IMR-90 (cell line): Measurements from ENCODE around the gene MRPL45. TPM values are rescaled to one million over a fixed set of nuclear protein-coding genes. Genes with fewer than 3 reads are reported as not detected.

Experiments
- ATAC-seq: fragments of 200-7000 bp; cut with Tn5 transposase; 2 replicates; pipeline ENCODE4 v1.9.1; 2020; ENCODE audit warnings: low read depth, mild to moderate bottlenecking, moderate library complexity
- BruUV-seq: library from RNA; stranded (reverse); fragments of 400-500 nt; replicated peaks from 2 replicates; lab custom pipeline; 2021; lab: Mats Ljungman, UMichigan
- CTCF ChIA-PET: fragments of 300-600 bp; formaldehyde crosslinking; extraction: SDS; loops from one replicate; lab custom pipeline; 2021; ENCODE audit warnings: antibody characterized with exemption; lab: Yijun Ruan, JAX
- POLR2A ChIA-PET: fragments of 300-600 bp; sonication (Branson Sonifier 250); formaldehyde crosslinking; loops from one replicate; lab custom pipeline; 2022; ENCODE audit warnings: antibody characterized with exemption; ENCODE audit not compliant: unreplicated experiment; lab: Charles Lee
- DNase-seq: peaks from one replicate; pipeline ENCODE4 v3.0.0; 2013
- H2AFZ ChIP-seq: replicated peaks from 2 replicates; pipeline ENCODE3; 2013; ENCODE audit warnings: low read length, mild to moderate bottlenecking; ENCODE audit not compliant: poor library complexity
- H2AK5ac ChIP-seq: 2 replicates; pipeline ENCODE4 v1.6.1; 2013; ENCODE audit warnings: low read depth, low read length, inconsistent platforms
- H2AK9ac ChIP-seq: replicated peaks from 2 replicates; pipeline ENCODE3; 2013; ENCODE audit warnings: mild to moderate bottlenecking, low read depth, low read length, moderate library complexity; ENCODE audit not compliant: poor library complexity
- H2BK120ac ChIP-seq: 2 replicates; pipeline ENCODE4 v1.6.1; 2013; ENCODE audit warnings: low read depth, low read length, inconsistent platforms
- H2BK15ac ChIP-seq: 3 replicates; pipeline ENCODE4 v1.6.1; 2013; ENCODE audit warnings: low read depth, low read length, inconsistent platforms
- H2BK20ac ChIP-seq: 2 replicates; pipeline ENCODE4 v1.6.1; 2013; ENCODE audit warnings: low read depth, mild to moderate bottlenecking, inconsistent platforms, low read length, moderate library complexity
- H2BK5ac ChIP-seq: 2 replicates; pipeline ENCODE4 v1.6.1; 2013; ENCODE audit warnings: mild to moderate bottlenecking, low read depth, low read length, inconsistent platforms; ENCODE audit not compliant: poor library complexity, severe bottlenecking
- H3K14ac ChIP-seq: replicated peaks from 2 replicates; pipeline ENCODE4 v1.6.1; 2013; ENCODE audit warnings: low read depth, low read length, inconsistent platforms
- H3K18ac ChIP-seq: 2 replicates; pipeline ENCODE4 v1.6.1; 2013; ENCODE audit warnings: low read depth, low read length, control low read depth
- H3K23ac ChIP-seq: 2 replicates; pipeline ENCODE4 v1.6.1; 2013; ENCODE audit warnings: low read depth, low read length, inconsistent platforms
- H3K27ac ChIP-seq: 2 replicates; pipeline ENCODE4 v1.5.1; 2013; ENCODE audit warnings: mild to moderate bottlenecking, control low read depth, low read length; ENCODE audit not compliant: insufficient read depth
- H3K27me3 ChIP-seq: 2 replicates; pipeline ENCODE4 v1.6.1; 2013; ENCODE audit warnings: low read length; ENCODE audit not compliant: control insufficient read depth, insufficient read depth
- H3K36me3 ChIP-seq: 2 replicates; pipeline ENCODE4 v1.6.1; 2013; ENCODE audit warnings: low read length, mixed read lengths; ENCODE audit not compliant: control insufficient read depth, insufficient read depth
- H3K4ac ChIP-seq: 2 replicates; pipeline ENCODE4 v1.6.1; 2013; ENCODE audit warnings: low read depth, low read length, inconsistent platforms
- H3K4me1 ChIP-seq: 2 replicates; pipeline ENCODE4 v1.6.1; 2013; ENCODE audit warnings: low read length, mixed read lengths; ENCODE audit not compliant: control insufficient read depth, insufficient read depth
- H3K4me2 ChIP-seq: 2 replicates; pipeline ENCODE4 v1.6.1; 2013; ENCODE audit warnings: low read depth, mild to moderate bottlenecking, control low read depth, low read length, moderate library complexity
- H3K4me3 ChIP-seq: 2 replicates; pipeline ENCODE4 v1.5.1; 2013; ENCODE audit warnings: low read depth, mild to moderate bottlenecking, control low read depth, low read length, moderate library complexity; ENCODE audit not compliant: insufficient read depth
- H3K56ac ChIP-seq: 2 replicates; pipeline ENCODE4 v1.6.1; 2013; ENCODE audit warnings: low read length, inconsistent platforms; ENCODE audit not compliant: insufficient read depth; ENCODE audit errors: extremely low read depth
- H3K79me1 ChIP-seq, 2 experiments: 2 replicates each; pipeline ENCODE4 v1.6.1; 2013; ENCODE audit warnings: low read length in 2 of 2, inconsistent platforms in 1 of 2, low read depth in 1 of 2
- H3K9ac ChIP-seq: 2 replicates; pipeline ENCODE4 v1.6.1; 2013; ENCODE audit warnings: low read depth, low read length, control low read depth
- H3K9me1 ChIP-seq: 2 replicates; pipeline ENCODE4 v1.6.1; 2013; ENCODE audit warnings: low read length, inconsistent platforms; ENCODE audit not compliant: insufficient read depth
- H3K9me3 ChIP-seq: 2 replicates; pipeline ENCODE4 v1.6.1; 2013; ENCODE audit warnings: low read length; ENCODE audit not compliant: control insufficient read depth, insufficient read depth
- H4K20me1 ChIP-seq: 2 replicates; pipeline ENCODE4 v1.6.1; 2013; ENCODE audit warnings: low read length, inconsistent platforms; ENCODE audit not compliant: insufficient read depth
- H4K5ac ChIP-seq: 2 replicates; pipeline ENCODE4 v1.6.1; 2013; ENCODE audit warnings: mild to moderate bottlenecking, low read depth, low read length, control low read depth
- H4K8ac ChIP-seq, 2 experiments: 2 replicates each; pipeline ENCODE4 v1.6.1; 2013; ENCODE audit warnings: low read depth in 2 of 2, low read length in 2 of 2, control low read depth in 1 of 2, inconsistent platforms in 1 of 2
- H4K91ac ChIP-seq: 2 replicates; pipeline ENCODE4 v1.6.1; 2013; ENCODE audit warnings: low read depth, low read length, inconsistent platforms; ENCODE audit not compliant: insufficient read depth
- BHLHE40 ChIP-seq: fragments of 150-350 bp; IDR thresholded peaks from 2 replicates; pipeline ENCODE4 v1.6.1; 2016; ENCODE audit warnings: mild to moderate bottlenecking, low read depth, low read length
- CEBPB ChIP-seq: IDR thresholded peaks from 2 replicates; pipeline ENCODE4 v1.6.1; 2012; ENCODE audit warnings: low read depth, low read length, improper control_type of control experiment
- CHD1 ChIP-seq: IDR thresholded peaks from 2 replicates; pipeline ENCODE4 v1.6.1; 2012; ENCODE audit warnings: low read depth, low read length, improper control_type of control experiment
- CTCF ChIP-seq: conservative IDR thresholded peaks from 2 replicates; pipeline ENCODE4 v1.5.1; 2012; ENCODE audit warnings: mild to moderate bottlenecking, low read depth, low read length, improper control_type of control experiment
- ELK1 ChIP-seq: fragments of 150-350 bp; IDR thresholded peaks from 2 replicates; pipeline ENCODE4 v1.6.1; 2016; ENCODE audit warnings: low read depth, mild to moderate bottlenecking, low read length, moderate library complexity, borderline replicate concordance
- FOS ChIP-seq: fragments of 150-350 bp; IDR thresholded peaks from 2 replicates; pipeline ENCODE4 v1.6.1; 2016; ENCODE audit warnings: low read depth, low read length
- MAFK ChIP-seq: IDR thresholded peaks from 2 replicates; pipeline ENCODE4 v1.6.1; 2012; ENCODE audit warnings: low read depth, low read length, improper control_type of control experiment
- MAZ ChIP-seq: IDR thresholded peaks from 2 replicates; pipeline ENCODE4 v1.6.1; 2012; ENCODE audit warnings: low read depth, mild to moderate bottlenecking, low read length, improper control_type of control experiment, moderate library complexity, borderline replicate concordance
- MXI1 ChIP-seq: IDR thresholded peaks from 2 replicates; pipeline ENCODE4 v1.6.1; 2012; ENCODE audit warnings: low read depth, mild to moderate bottlenecking, low read length, moderate library complexity, borderline replicate concordance
- NFE2L2 ChIP-seq: fragments of 150-350 bp; IDR thresholded peaks from 2 replicates; pipeline ENCODE4 v1.6.1; 2016; ENCODE audit warnings: low read depth, mild to moderate bottlenecking, low read length
- POLR2A ChIP-seq: IDR thresholded peaks from 2 replicates; pipeline ENCODE4 v1.6.1; 2012; ENCODE audit warnings: mild to moderate bottlenecking, low read depth, low read length
- RAD21 ChIP-seq: IDR thresholded peaks from 2 replicates; pipeline ENCODE4 v1.6.1; 2012; ENCODE audit warnings: low read length, improper control_type of control experiment
- RCOR1 ChIP-seq: IDR thresholded peaks from 2 replicates; pipeline ENCODE4 v1.6.1; 2012; ENCODE audit warnings: mild to moderate bottlenecking, low read length, improper control_type of control experiment; ENCODE audit not compliant: insufficient replicate concordance
- RFX5 ChIP-seq: IDR thresholded peaks from 2 replicates; pipeline ENCODE4 v1.8.0; 2012; ENCODE audit warnings: low read depth, mild to moderate bottlenecking, low read length, moderate library complexity
- SMC3 ChIP-seq: fragments of 150-350 bp; IDR thresholded peaks from 2 replicates; pipeline ENCODE4 v1.6.1; 2016; ENCODE audit warnings: low read depth, mild to moderate bottlenecking, antibody characterized with exemption, low read length, moderate library complexity
- USF2 ChIP-seq: fragments of 150-350 bp; IDR thresholded peaks from 2 replicates; pipeline ENCODE4 v1.6.1; 2017; ENCODE audit warnings: mild to moderate bottlenecking, antibody characterized with exemption, low read length, low read depth
- WGBS, 2 experiments: methylation state at CpG; one replicate each; pipeline versions ENCODE4 v1.1.5 to v1.1.7; 2013; ENCODE audit warnings: missing lambda C conversion rate in 2 of 2; ENCODE audit not compliant: insufficient read length in 1 of 2; ENCODE audit errors: extremely low coverage in 2 of 2; 5-methylcytosine and 5-hydroxymethylcytosine counted together
- dilution Hi-C: fragments of 300-500 bp; cut with HindIII; formaldehyde crosslinking; loops from one replicate; pipeline ENCODE4 v1.14.3; 2018; ENCODE audit warnings: low sequenced_read_pairs; ENCODE audit not compliant: unreplicated experiment
- in situ Hi-C: fragments of 300-500 bp; cut with MboI; formaldehyde crosslinking; loops from 3 replicates; pipeline ENCODE4 v1.14.3; 2019; ENCODE audit warnings: low sequenced_read_pairs, inconsistent platforms, mixed read lengths
- intact Hi-C: fragments of 100-400 bp; cut with micrococcal nuclease; formaldehyde crosslinking; loops from 2 replicates; pipeline ENCODE4 v1.10.0; 2022
- polyA plus RNA-seq, 3 experiments: library from polyadenylated mRNA; depleted of rRNA; stranded (reverse); fragments of >200 nt; gene quantifications; 2 replicates each; pipeline ENCODE4 v1.2.3, GENCODE V29; 2012; ENCODE audit warnings: low replicate concordance in 1 of 3
- total RNA-seq: library from RNA; depleted of rRNA; stranded (reverse); fragments of >200 nt; gene quantifications from 2 replicates; pipeline ENCODE4 v1.2.3, GENCODE V29; 2012

The MRPL45 gene
- total and polyA plus RNA-seq, 2 of the 4 experiments (the other 2 are of a cell fraction) = 39.6 to 46.8 TPM

GRCh38 chr17:38338053-38338452, 41.1 kb downstream of the MRPL45 start:
- no peak for ATAC-seq
- WGBS, 2 experiments = no CpG with 5 or more reads among the region's 5 CpGs
- CTCF ChIA-PET = no interaction called here

More at GRCh38 chr17:38338053-38338452, 41.1 kb downstream of the MRPL45 start:
- 0 out of 2 replicates have a peak, but pooled peaks cover 2% of the 10 kb centered on the region for H3K9me1 ChIP-seq
- H3K4me3 ChIP-seq = no peak overlapping the region
- no peaks in the 10 kb centered on the region for H3K9me3 ChIP-seq
- no peak overlapping the region for H3K9ac ChIP-seq
- no peak overlapping the region for H3K4me2 ChIP-seq
- no peak overlapping the region for H3K27ac ChIP-seq
- TF ChIP-seq CEBPB (no peak), USF2 (no peak), SMC3 (no peak), RFX5 (no peak), CTCF (no peak), NFE2L2 (no peak), BHLHE40 (no peak), POLR2A (no peak), RAD21 (no peak), FOS (no peak), MXI1 (no peak), MAZ (no peak), ELK1 (no peak), RCOR1 (no peak), CHD1 (no peak), MAFK (no peak)
- H2BK5ac ChIP-seq = no peak overlapping the region
- H4K5ac ChIP-seq = no peak overlapping the region
- H3K4me1 ChIP-seq = no peaks in the 10 kb centered on the region
- no peak overlapping the region for H2BK20ac ChIP-seq
- no peaks in the 10 kb centered on the region; the same call in 1 of the 2 replicates for H4K20me1 ChIP-seq
- intact Hi-C loops (no loop called here), in situ Hi-C loops (no loop called here), dilution Hi-C loops (no loop called here)
- no peak overlapping the region for H2BK120ac ChIP-seq
- H2AK5ac ChIP-seq = no peak overlapping the region
- no peak overlapping the region for H4K8ac ChIP-seq
- no peak overlapping the region for H3K18ac ChIP-seq
- H3K4ac ChIP-seq = no peak overlapping the region
- H3K27me3 ChIP-seq = peaks cover 66% of the 10 kb centered on the region
- H4K91ac ChIP-seq = no peak overlapping the region
- H3K79me1 ChIP-seq = no peaks in the 10 kb centered on the region
- DNase-seq = no peak
- no peak overlapping the region for H3K14ac ChIP-seq
- no peaks in the 10 kb centered on the region for H3K36me3 ChIP-seq
- H3K23ac ChIP-seq = no peak overlapping the region
- POLR2A ChIA-PET = no interaction called here
- H3K56ac ChIP-seq = no peak overlapping the region
- peak overlapping the region; percentile 72 for H2AK9ac ChIP-seq
- no peak overlapping the region for H2BK15ac ChIP-seq
- no TSS peak for BruUV-seq
- H2AFZ ChIP-seq = no peak overlapping the region
